Esophagus muscularis mucosa (tissue), 4 donors: Measurements from ENCODE around the gene MSX1. TPM values are rescaled to one million over a fixed set of nuclear protein-coding genes. Genes with fewer than 3 reads are reported as not detected.
A peak's percentile ranks its signal among the peaks of the same experiment; 100 is the strongest.

Experiments
- DNase-seq: peaks from one replicate; pipeline ENCODE4 v3.0.0-alpha.2; 2017; ENCODE audit errors: extremely low spot score
- H3K27ac ChIP-seq, 4 donors: fragments of 200-600 bp; sonication (generic); replicated peaks in 1 of 4; 1 replicate in 3 of 4; 2 replicates in 1 of 4; pipeline ENCODE4 v1.5.1; 2016 to 2019; ENCODE audit warnings: mild to moderate bottlenecking in 1 of 4
- H3K27me3 ChIP-seq, 4 donors: fragments of 200-600 bp; sonication (generic); one replicate each; pipeline versions ENCODE4 v1.5.1 to v1.6.0; 2016 to 2019
- H3K36me3 ChIP-seq, 4 donors: fragments of 200-600 bp; sonication (generic); one replicate each; pipeline ENCODE4 v1.5.1; 2016 to 2019
- H3K4me1 ChIP-seq, 4 donors: fragments of 200-600 bp; sonication (generic); one replicate each; pipeline ENCODE4 v1.5.1; 2016 to 2019
- H3K4me3 ChIP-seq, 4 donors: fragments of 200-600 bp; sonication (generic); 1 replicate in 2 of 4; 2 replicates in 2 of 4; pipeline ENCODE4 v1.5.1; 2016 to 2019; ENCODE audit warnings: mild to moderate bottlenecking in 4 of 4, moderate library complexity in 1 of 4
- H3K9me3 ChIP-seq, 4 donors: fragments of 200-600 bp; sonication (generic); 1 replicate in 3 of 4; 2 replicates in 1 of 4; pipeline ENCODE4 v1.5.1; 2016 to 2019
- CTCF ChIP-seq, 3 experiments: fragments of 200-600 bp in 2 of 3; fragments of 450-650 bp in 1 of 3; sonication (generic) in 2 of 3; IDR thresholded peaks; one replicate each; pipeline ENCODE4 v1.5.1; 2017 to 2019; ENCODE audit warnings: antibody characterized with exemption in 3 of 3, mild to moderate bottlenecking in 2 of 3, moderate library complexity in 1 of 3
- EP300 ChIP-seq: sonication (generic); formaldehyde crosslinking; IDR thresholded peaks from one replicate; pipeline ENCODE4 v1.6.1; 2017; ENCODE audit warnings: antibody characterized with exemption
- POLR2A ChIP-seq: fragments of 450-650 bp; IDR thresholded peaks from one replicate; pipeline ENCODE4 v1.6.1; 2017; ENCODE audit warnings: antibody characterized with exemption, moderate library complexity, mild to moderate bottlenecking, low read depth
- POLR2AphosphoS5 ChIP-seq, 2 donors: sonication (generic); formaldehyde crosslinking; IDR thresholded peaks; one replicate each; pipeline ENCODE4 v1.6.1; 2017; ENCODE audit warnings: antibody characterized with exemption in 2 of 2
- WGBS: methylation state at CpG from one replicate; pipeline ENCODE4 v1.1.5; 2018; 5-methylcytosine and 5-hydroxymethylcytosine counted together
- intact Hi-C: fragments of 100-400 bp; cut with DNase I; formaldehyde crosslinking; loops from one replicate; pipeline ENCODE4 v1.15.1; 2023
- total RNA-seq, 4 donors: library from RNA; depleted of rRNA; stranded (reverse); fragments of >200 nt; gene quantifications; one replicate each; pipeline versions ENCODE4 v1.1.0 to v1.2.1, GENCODE V29; 2016

Gene MSX1
- total RNA-seq, 4 donors from 2014 or later = 2.9 to 6.3 (median 4.3) TPM

DNA sequence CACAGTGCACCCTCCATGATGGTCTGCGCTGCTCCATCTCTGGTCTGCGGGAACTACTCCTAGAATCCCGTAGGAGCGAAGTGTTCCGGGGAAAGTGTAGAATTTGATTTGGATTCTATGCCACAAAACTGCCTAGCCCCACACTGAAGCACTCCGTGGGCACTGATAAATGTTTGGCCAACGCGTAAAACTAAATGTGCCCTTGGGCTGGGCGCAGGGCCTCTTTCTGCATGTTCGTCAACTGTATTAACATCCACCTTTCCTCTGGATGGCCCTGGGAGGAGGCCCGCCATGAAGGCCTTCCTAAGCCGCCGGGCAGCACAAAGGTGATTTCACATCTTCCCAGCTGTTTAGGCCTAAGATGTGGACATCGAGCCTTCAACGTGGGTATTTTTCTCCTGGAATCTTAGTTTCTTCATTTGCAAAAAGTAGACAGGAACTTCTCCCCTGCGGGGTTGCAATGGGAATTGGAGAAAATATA, 2.6 kb downstream of the MSX1 start:
- TF ChIP-seq EP300 (no peak), POLR2A (no peak), CTCF (IDR thresholded peaks at IDR 0.05) (no peak), POLR2AphosphoS5 (IDR thresholded peaks at IDR 0.05) (no peak)
- WGBS = 53% methylated on average over 16 of the region's 16 CpGs
- Histone ChIP-seq H3K9me3 (peaks cover 0 to 5% (median 0%) of the 10 kb centered on the region in 4 donors), H3K27ac (no peak overlapping the region), H3K27me3 (peaks cover 8 to 100% (median 84%) of the 10 kb centered on the region in 4 donors), H3K4me3 (no peak overlapping the region), H3K4me1 (peaks cover 39 to 84% (median 66%) of the 10 kb centered on the region in 4 donors), H3K36me3 (peaks cover 0 to 7% (median 2%) of the 10 kb centered on the region in 4 donors)
- no peak for DNase-seq
- intact Hi-C loops = loop anchor here (5.0 to 10.0 kb wide), 2 partner anchors 377 to 600 kb away; no protein-coding TSS in a partner anchor

- 39% methylated on average over 47 of the region's 51 CpGs for WGBS
- Histone ChIP-seq H3K4me1 (peaks cover 35 to 82% (median 67%) of the 10 kb centered on the region in 4 donors), H3K27me3 (peaks cover 6 to 100% (median 83%) of the 10 kb centered on the region in 4 donors), H3K27ac (no peak overlapping the region), H3K4me3 (no peak overlapping the region), H3K9me3 (peaks cover 0 to 2% (median 0%) of the 10 kb centered on the region in 4 donors), H3K36me3 (peaks cover 0 to 7% (median 2%) of the 10 kb centered on the region in 4 donors)
- intact Hi-C loops = loop anchor here (5.0 to 10.0 kb wide), 2 partner anchors 378 to 601 kb away; no protein-coding TSS in a partner anchor
- TF ChIP-seq EP300 (no peak), POLR2AphosphoS5 (IDR thresholded peaks at IDR 0.05) (no peak), POLR2A (no peak), CTCF (IDR thresholded peaks at IDR 0.05) (no peak)
- DNase-seq = no peak
Observed at GRCh38 chr4:4862665-4863482, 3.4 kb downstream of the MSX1 start.

- Histone ChIP-seq H3K4me3 (no peak overlapping the region), H3K27ac (no peak overlapping the region), H3K9me3 (no peaks in the 10 kb centered on the region), H3K36me3 (peaks cover 0 to 7% (median 2%) of the 10 kb centered on the region in 4 donors), H3K4me1 (peaks cover 27 to 83% (median 63%) of the 10 kb centered on the region in 4 donors), H3K27me3 (peaks cover 0 to 100% (median 87%) of the 10 kb centered on the region in 4 donors)
- WGBS = 34% methylated on average over 25 of the region's 25 CpGs
- intact Hi-C loops = loop anchor here (5.0 to 10.0 kb wide), 2 partner anchors 380 to 602 kb away; no protein-coding TSS in a partner anchor
- no peak for TF ChIP-seq EP300
- no peak for TF ChIP-seq POLR2A
- no peak for TF ChIP-seq CTCF (IDR thresholded peaks at IDR 0.05)
- TF ChIP-seq POLR2AphosphoS5 (IDR thresholded peaks at IDR 0.05) = no peak
- DNase-seq = no peak
Observed at GRCh38 chr4:4864443-4864939, 5.0 kb downstream of the MSX1 start.

DNA sequence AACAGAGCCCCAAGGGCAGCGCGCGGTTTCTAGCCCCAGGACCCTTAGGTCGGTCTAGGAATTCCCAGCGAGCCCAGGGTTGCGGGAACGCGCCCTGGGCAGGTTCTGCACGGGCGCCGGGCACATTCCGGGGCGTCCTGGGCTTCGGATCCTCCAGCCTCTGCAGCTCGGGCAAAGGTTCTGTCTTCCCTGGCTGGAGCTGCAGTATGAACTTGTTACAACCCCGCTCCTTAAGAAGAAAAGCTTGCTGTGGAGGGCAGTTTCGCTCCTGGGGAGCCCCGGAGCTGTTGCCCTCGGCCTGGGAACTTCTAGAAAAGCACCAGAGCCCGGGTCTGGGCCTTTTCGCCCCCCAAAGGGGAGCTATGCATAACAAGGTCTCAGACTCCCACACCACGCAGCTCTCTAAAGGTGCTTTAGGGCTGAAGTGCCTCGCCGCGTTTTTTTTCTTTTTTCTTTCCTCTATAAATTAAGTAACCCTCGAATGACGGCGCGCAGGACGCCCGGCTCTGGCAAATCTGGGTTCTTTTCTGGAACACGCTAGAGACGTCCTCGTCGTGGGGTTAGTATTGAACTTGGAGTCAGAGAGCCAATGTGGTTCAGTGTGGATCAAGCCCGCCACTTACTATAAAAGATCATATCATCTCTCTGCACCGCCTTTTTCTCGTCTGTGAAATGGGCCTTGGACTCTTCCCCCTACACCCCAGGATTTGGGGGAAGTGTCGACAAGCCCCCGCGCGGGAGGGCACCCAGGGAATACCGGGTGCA, 5.7 kb downstream of the MSX1 start:
- H3K9me3 ChIP-seq = no peaks in the 10 kb centered on the region
- no peak for DNase-seq
- no peak overlapping the region for H3K27ac ChIP-seq
- WGBS = 18% methylated on average over 38 of the region's 43 CpGs
- H3K4me1 ChIP-seq = peaks cover 28 to 83% (median 62%) of the 10 kb centered on the region in 4 donors
- peaks cover 0 to 100% (median 90%) of the 10 kb centered on the region in 4 donors for H3K27me3 ChIP-seq
- no peak for TF ChIP-seq CTCF (IDR thresholded peaks at IDR 0.05)
- no peak for TF ChIP-seq POLR2A
- TF ChIP-seq EP300 = no peak
- TF ChIP-seq POLR2AphosphoS5 (IDR thresholded peaks at IDR 0.05) = no peak
- intact Hi-C loops = loop anchor here (5.0 to 10.0 kb wide), 2 partner anchors 380 to 603 kb away; no protein-coding TSS in a partner anchor
- H3K4me3 ChIP-seq = peak overlapping the region in 3 of 4 donors; percentile 13 to 35 (median 21)
- H3K36me3 ChIP-seq = peaks cover 0 to 7% (median 2%) of the 10 kb centered on the region in 4 donors
